GM21381 (cell line): ENCODE measurements around the gene MTIF2.
"Not testable (repeated sequence)": the region's sequence is repeated elsewhere in the genome, so short reads cannot be mapped to it uniquely, and the experiment has no call there.

Experiments used
- ATAC-seq: cut with Tn5 transposase; IDR thresholded peaks from one replicate; pipeline ENCODE4 v1.9.1; 2021; ENCODE audit warnings: mild to moderate bottlenecking, moderate library complexity; ENCODE audit not compliant: unreplicated experiment

MTIF2 gene

DNA sequence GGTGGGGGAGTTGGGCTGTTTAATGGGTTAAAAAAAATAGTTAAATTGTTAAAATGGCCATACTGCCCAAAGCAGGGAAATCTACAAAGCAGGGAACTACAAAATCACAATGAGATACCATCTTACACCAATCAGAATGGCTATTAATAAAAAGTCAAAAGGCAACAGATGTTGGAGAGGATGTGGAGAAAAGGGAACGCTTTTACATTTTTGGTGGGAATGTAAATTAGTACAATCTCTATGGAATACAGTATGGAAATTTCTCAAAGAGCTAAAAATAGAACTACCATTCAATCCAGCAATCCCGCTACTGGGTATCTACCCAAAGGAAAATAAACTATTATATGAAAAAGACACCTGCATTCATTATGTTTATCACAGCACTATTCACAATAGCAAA, 64.1 kb downstream of the MTIF2 start:
- ATAC-seq, result no peak

DNA sequence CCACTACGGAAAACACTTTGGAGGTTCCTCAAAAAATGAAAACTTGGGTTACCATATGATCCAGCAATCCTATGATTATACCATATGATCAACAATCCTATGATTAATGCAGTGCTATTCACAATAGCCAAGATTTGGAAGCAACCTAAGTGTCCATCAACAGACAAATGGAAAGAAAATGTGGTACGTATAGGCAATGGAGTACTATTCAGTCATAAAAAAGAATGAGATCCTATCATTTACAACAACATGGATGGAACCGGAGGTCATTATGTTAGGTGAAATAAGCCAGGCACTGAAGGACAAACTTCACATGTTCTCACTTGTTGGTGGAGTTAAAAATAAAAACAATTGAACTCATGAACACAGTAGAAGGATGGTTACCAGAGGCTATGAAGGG, 64.5 kb downstream of the MTIF2 start:
- no peak for ATAC-seq

DNA sequence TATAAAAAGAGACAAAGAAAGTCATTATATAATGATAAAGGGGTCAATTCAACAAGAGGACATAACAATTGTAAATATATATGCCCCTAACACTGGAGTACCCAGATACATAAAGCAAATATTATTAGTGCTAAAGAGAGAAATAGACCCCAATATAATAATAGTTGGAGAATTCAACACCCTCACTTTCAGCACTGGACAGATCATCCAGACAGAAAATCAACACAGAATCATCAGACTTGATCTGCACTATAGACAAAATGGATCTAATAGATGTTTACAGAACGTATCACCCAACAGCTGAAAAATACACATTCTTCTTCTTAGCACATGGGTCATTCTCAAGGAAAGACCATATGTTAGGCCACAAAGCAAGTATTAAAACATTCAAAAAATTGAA, 68.6 kb downstream of the MTIF2 start:
- ATAC-seq, result no peak

DNA sequence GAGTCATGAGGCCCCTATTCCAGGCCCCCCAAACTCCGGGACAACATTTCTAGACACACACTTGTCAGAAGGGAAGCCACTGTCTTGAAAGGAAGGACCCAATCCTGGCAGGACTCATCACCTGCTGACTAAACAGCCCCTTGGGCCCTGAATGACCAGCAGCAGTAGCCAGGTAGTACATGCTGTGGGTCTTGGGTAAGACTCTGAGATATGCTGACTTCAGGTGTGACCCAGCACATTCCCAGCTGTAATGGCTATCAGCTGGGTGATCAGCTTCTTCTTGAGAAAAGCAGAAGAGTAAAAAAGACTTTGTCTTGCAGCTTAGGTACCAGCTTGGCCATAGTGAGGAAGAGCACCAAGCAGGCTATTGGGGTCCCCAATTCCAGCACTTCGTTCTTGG, 72.5 kb downstream of the MTIF2 start:
- ATAC-seq, result no peak

DNA sequence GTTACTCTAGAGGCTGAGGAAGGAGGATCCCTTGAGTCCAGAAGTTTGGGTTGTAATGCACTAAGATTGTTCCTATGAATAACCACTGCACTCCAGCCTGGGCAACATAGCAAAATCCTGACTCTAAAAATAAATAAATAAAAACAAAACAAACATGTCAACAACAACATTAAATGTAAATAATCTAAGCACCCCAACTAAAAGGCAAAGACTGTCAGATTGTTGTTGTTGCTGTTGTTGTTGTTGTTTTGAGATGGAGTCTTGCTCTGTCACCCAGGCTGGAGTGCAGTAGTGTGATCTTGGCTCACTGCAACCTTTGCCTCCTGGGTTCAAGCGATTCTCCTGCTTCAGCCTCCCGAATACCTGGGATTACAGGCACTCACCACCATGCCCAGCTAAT, 77.1 kb downstream of the MTIF2 start:
- ATAC-seq, result not testable (repeated sequence)

DNA sequence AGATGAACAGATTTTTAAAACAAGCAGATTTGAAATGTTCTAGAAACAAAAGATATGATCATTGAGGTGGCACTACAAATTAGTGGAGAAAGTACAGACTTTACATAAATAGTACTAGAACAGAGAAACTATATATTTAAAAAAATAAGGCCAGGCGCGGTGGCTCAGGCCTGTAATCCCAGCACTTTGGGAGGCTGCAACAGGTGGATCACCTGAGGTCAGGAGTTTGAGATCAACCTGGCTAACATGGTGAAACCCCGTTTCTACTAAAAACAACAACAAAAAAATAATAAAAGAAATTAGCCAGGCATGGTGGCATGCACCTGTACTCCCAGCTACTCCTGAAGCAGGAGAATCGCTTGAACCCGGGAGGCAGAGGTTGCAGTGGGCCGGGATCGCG, 82.2 kb downstream of the MTIF2 start:
- ATAC-seq, result not testable (repeated sequence)
